ENCODE data around the gene PRKCD.
A peak's percentile ranks its signal among the peaks of the same experiment; 100 is the strongest.

PRKCD gene

GRCh38 chr3:53236112-53236841, 75.3 kb downstream of the PRKCD start:
- peak; percentile 58 to 68 for DNase-seq

- peak in 1 of 2 donors; percentile 34 for DNase-seq
Observed at GRCh38 chr3:53238051-53238850, 77.2 kb downstream of the PRKCD start.

GRCh38 chr3:53238886-53239285, 77.9 kb downstream of the PRKCD start:
- peak in 1 of 2 donors; percentile 88 for DNase-seq

GRCh38 chr3:53239800-53240199, 78.8 kb downstream of the PRKCD start:
- peak in 1 of 2 donors; percentile 64 for DNase-seq

GRCh38 chr3:53240989-53241972, 80.3 kb downstream of the PRKCD start:
- no peak for DNase-seq

- no peak for DNase-seq
Observed at GRCh38 chr3:53242155-53242554, 81.1 kb downstream of the PRKCD start.

All from inflammatory macrophage treated with lipopolysaccharide for 1 hour (primary cell).